Left cardiac atrium (tissue), 4 donors: ENCODE results near the gene C19orf73. TPM values are rescaled to one million over a fixed set of nuclear protein-coding genes. Genes with fewer than 3 reads are reported as not detected.

Source experiments
- ATAC-seq, 2 donors: fragments of 200-7000 bp; cut with Tn5 transposase; one replicate each; pipeline ENCODE4 v1.9.1; 2020; ENCODE audit warnings: mild to moderate bottlenecking in 2 of 2, moderate library complexity in 2 of 2
- DNase-seq: peaks from one replicate; pipeline ENCODE4 v3.0.0-alpha.2; 2020
- intact Hi-C, 2 donors: fragments of 100-400 bp; cut with DNase I; formaldehyde crosslinking; loops; one replicate each; pipeline versions ENCODE4 v1.14.1 to v1.15.1; 2022 to 2023
- total RNA-seq, 2 donors: library from RNA; stranded (reverse); fragmentation: NEBNext Ultra II Directional; extraction: Animal tissue kit (Norgen Biotek cat#: 25700); gene quantifications; one replicate each; pipeline ENCODE4 v1.2.1, GENCODE V29; 2021
- donor health status: DM: no; HTN: yes; CAD: no.
- donor health status: DM: no; HTN: yes; CAD: no; lungs with severe emphysema.
- donor health status: DM: yes; HTN: yes; CAD: no.
- donor health status: Dilated cardiomyopathy.

C19orf73 gene
- total RNA-seq, 2 donors from 2014 or later, result 0.47 to 1.6 TPM

DNA sequence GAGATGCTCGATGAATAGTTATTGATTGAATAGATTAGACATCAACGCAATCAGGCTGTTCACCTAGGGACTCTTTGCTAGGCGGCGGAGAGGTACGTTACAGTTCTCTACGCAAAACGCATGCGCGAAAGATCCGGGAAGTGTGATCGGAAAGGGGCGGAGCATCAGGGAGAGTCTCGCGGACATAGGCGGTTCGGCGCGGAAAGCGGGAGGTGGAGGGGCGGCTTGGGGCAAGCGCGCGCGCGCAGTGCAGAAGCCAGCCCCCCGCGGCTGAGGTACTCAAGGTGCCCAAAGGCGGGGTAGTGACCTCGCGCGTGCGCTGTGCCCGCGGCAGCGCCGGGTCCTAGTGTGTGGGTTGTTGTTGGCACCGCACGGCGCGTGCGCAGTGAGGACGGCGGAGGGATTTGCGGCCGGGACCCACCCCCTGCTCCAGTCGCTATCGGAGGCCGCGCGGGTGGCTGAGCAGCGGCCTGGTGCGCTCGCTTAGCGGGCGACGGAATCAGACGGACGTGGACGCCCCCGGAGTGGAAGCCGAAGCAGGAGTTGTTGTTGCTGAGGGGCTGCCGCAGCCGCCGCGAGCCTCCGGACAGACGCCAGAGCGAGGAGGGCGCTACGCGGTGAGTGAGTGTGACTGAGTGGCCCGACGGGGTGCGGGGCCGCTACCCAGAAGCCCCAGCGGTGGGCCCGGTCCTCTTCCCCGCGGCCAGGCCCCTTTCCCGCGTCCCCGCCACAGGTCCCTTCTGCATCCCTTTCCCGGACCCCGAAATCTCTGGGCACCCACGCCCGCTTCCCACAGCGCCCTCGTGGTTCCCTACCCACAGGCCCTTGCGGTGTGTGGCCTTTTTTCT is 33.7 kb downstream of the C19orf73 start, which contains the start of gene SNRNP70:
Gene SNRNP70, plus strand, starts transcription at position 432 of the 848 bp plus-strand sequence. CDS start 964 bp downstream, outside the sequence.
- DNase-seq, result peak; percentile 99
- peak; percentile 99 for ATAC-seq
- intact Hi-C loops, result no loop called here

DNA sequence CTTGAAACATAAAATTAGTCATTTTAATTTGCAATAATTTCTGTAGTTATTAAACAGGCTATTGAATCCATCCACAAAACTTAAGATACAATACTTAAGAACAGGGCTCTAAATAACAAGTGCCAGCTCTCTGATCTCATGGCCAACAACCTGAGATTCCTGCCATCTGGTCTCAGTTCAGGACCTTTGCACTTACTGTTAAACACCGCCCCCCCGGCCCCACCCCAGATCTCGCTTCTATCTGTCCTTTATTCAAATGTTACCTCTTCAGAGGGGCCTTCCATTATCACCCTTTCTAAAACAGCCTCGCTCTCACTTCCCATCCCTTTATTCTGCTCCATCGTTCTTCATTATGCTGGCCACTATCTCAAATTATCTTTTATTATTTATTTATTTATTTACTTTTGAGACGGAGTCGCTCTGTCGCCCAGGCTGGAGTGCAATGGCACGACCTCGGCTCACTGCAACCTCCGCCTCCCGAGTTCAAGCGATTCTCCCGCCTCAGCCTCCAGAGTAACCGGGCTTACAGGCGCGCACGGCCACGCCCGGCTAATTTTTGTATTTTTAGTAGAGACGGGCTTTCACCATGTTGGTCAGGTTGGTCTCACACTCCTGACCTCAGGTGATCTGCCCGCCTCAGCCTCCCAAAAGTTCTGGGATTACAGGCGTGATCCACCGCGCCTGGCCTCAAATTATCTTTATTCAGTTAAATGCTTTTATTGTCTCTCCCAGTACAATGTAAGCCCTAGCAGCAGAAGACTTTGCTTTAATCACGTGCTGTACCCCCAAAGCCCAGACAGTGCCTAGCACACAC is 34.5 kb downstream of the C19orf73 start:
- DNase-seq (no peak), ATAC-seq (no peak)
- intact Hi-C loops, result no loop called here

DNA sequence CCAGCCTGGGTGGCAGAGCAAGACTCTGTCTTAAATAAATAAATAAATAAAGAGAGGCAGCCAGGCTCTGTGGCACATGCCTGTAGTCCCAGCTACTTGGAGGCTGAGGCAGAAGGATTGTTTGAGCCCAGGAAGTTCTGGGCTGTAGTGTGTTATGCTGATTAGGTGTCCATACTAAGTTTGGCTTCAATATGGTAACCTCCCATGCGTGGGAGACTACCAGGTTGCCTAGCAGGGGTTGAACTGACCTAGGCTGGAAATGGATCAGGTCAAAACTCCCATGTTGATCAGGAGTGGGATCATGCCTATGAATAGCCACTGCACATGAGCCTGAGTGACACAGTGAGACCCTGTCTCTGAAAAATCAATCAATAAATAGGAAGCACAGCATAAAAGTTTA is 37.7 kb downstream of the C19orf73 start:
- intact Hi-C loops, result no loop called here
- DNase-seq (no peak), ATAC-seq (no peak)

DNA sequence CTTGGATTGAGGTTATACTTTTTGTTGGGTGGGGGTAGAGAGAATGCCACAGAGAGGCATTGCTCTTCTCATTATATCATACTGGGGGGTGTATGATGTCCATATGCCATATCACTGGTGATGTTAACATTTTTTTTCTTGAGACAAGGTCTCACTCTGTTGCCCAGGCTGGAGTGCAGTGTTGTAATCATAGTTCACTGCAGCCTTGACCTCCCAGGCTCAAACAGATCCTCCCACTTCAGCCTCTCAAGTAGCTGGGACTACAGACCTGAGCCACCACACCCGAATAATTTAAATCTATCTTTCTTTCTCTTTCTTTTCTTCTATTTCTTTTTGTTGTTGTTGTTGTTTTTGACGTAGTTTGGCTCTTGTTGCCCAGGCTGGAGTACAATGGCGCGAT is 38.6 kb downstream of the C19orf73 start:
- intact Hi-C loops, result no loop called here
- ATAC-seq, result no peak

DNA sequence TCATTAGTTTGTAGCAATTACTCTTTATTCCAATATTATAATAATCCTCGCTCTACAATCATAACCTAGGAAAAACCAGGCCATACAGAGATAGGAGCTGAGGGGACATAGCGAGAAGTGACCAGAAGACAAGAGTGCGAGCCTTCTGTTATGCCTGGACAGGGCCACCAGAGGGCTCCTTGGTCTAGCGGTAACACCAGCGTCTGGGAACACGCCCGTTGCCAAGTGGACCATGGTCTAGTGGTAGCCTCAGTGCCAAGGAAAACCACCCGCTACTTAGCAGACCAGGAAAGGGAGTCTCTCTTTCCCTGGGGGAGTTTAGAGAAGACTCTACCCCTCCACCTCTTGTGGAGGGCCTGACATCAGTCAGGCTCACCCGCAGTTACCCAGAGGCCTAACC is 44.1 kb downstream of the C19orf73 start:
- intact Hi-C loops, result loop anchor here in 1 of 2 donors (5.0 to 10.0 kb wide), 2 partner anchors 80 to 132 kb away; partner anchors contain the start of genes GYS1 and RUVBL2
- peak; percentile 80 for DNase-seq
- peak; percentile 34 to 50 for ATAC-seq

More for the DNA sequence above, 38.6 kb downstream of the C19orf73 start:
- DNase-seq, result no peak

DNA sequence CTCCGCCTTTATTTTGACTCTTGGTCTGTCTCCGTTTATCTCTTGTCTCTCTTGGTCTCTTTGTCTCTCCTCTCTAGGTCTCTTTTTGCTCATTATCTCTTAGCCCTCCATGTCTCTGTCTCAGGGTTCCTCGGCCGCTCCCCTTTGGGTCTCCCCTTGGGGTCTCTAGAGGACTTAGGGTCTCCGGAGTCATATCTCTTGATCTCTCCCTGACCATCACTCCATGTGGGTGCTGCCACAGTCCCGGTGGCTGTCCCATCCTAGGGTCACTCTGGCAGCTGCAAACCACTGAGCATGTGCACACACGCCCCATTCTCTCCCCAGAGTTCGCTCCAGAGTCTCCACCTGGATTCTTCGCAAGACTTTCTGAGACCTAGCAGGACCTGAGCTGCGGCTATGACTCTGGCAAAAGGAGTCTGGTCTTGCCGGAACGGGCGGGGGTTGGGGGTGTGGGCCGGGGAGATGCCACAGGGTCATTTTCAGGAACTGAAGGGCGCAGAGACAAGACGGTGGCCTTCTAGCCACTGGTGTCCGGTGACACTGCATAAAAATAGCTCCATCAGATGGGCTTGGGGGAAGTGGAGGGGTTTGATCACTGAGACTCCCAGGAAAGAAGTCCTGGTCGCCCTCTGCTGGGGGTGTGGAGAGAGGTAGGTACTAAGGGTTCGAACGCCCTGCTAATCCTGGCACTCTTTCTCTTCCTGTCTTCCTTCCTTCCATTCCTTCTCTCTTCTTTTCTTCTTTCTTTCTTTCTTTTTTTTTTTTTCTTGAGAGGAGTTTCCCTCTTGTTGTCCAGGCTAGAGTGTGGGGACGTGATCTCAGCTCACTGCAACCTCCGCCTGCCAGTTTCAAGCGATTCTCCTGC is 45.2 kb downstream of the C19orf73 start:
- DNase-seq, result no peak
- intact Hi-C loops, result loop anchor here in 1 of 2 donors (5.0 to 10.0 kb wide), 2 partner anchors 79 to 134 kb away; partner anchors contain the start of genes GYS1 and RUVBL2
- peak; percentile 33 to 54 for ATAC-seq

DNA sequence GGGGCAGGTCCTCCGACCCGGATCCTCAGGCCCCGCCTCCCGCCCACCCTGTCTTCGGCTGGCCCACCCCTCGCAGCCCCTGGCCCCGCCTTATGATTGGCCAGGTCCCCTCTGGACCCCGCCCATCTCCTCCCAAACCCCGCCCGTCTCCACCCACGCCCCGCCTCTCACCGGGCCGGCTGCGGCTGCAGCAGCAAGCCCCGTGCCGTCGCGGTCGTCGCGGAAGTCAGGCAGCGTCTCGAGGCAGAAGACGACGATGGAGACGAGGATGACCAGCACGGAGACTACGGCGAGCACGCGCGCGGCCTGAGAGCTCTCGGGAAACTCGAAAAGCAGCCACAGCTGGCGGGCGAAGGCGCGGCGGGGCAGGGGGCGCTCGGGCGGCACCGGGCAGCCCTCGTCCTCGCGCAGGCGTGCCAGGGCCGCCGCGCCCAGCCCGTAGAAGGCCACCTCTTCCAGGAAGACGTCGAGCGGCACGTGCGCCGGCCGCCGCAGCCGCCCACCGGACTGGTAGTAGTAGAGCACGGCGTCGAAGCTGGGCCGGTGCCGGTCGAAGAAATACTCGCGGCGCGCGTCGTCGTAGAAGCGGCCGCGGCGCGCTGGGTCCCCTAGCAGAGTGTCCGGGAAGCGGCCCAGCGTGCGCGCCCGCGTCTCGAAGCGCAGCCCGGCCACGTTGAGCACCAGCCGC is 46.9 kb downstream of the C19orf73 start:
- DNase-seq (peak; percentile 29), ATAC-seq (peak in 1 of 2 donors; percentile 11)
- intact Hi-C loops, result loop anchor here in 1 of 2 donors (5.0 to 10.0 kb wide), 2 partner anchors 77 to 135 kb away; partner anchors contain the start of genes GYS1 and RUVBL2

DNA sequence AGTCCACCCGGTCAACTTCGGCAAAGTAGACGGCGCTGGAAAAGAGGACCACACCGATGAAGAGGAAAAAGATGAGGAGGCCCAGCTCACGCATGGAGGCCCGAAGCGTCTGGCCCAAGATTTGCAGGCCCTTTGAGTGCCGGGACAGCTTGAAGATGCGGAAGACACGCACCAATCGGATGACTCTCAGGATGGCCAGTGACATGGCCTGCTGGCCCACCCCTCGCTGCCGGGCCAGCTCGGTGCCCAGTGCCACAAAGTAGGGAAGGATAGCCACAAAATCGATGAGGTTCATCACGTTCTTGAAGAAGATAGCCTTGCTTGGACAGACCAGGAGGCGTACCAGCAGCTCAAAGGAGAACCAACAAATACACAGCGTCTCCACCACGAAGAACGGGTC is 48.5 kb downstream of the C19orf73 start:
- intact Hi-C loops, result loop anchor here in 1 of 2 donors (5.0 to 10.0 kb wide), 2 partner anchors 76 to 137 kb away; partner anchors contain the start of genes GYS1 and RUVBL2
- ATAC-seq, result no peak
- DNase-seq, result no peak

DNA sequence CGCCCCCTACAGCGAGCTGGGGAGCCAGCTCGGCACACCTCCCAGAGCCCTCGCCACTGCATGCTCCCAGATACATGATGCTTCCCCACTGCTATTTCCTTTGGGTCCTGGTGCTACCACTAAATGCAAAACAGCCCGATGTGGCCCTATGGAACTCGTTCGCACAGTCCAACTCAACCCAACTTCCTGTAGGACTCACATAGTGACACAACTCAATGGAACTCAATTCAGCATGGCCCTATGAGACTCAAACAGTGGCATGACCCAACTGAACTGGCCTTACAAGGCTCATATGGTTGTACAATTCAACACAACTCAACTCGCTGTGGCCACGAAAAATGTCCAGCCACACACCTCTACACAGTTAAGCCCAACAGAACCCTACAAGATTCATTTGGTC is 49.9 kb downstream of the C19orf73 start:
- intact Hi-C loops, result no loop called here
- no peak for ATAC-seq
- DNase-seq, result no peak

Other genes with a start within 250 kb of the C19orf73 start
- 10 to 100 TPM; 67.2 to 78.6 TPM for gene PPP1R15A, start 246.7 kb downstream of the C19orf73 start, total RNA-seq
- under 1 TPM in 1 of 2 donors, not detected in 1; 0.50 TPM for gene TULP2, start 220.4 kb downstream of the C19orf73 start, total RNA-seq
- 100 to 1,000 TPM; 279 to 342 TPM for gene NUCB1, start 218.8 kb downstream of the C19orf73 start, total RNA-seq
- gene DHDH, start 185.4 kb downstream of the C19orf73 start, total RNA-seq, result not detected
- 10 to 100 TPM; 28.8 to 36.1 TPM for gene BAX, start 164.3 kb downstream of the C19orf73 start, total RNA-seq
- gene FTL, start 153.8 kb downstream of the C19orf73 start, total RNA-seq, result 1,000 to 10,000 TPM; 1,813 to 2,086 TPM
- 10 to 100 TPM; 66.4 to 95.7 TPM for gene GYS1, start 125.8 kb downstream of the C19orf73 start, total RNA-seq
- 10 to 100 TPM; 39.3 to 50.0 TPM for gene RUVBL2, start 125.3 kb downstream of the C19orf73 start, total RNA-seq
- under 1 TPM in 1 of 2 donors, not detected in 1; 0.55 TPM for gene LHB, start 102.1 kb downstream of the C19orf73 start, total RNA-seq
- not detected for gene CGB3, start 94.8 kb downstream of the C19orf73 start, total RNA-seq
- not detected for gene CGB2, start 87.3 kb downstream of the C19orf73 start, total RNA-seq
- not detected for gene CGB1, start 82.2 kb downstream of the C19orf73 start, total RNA-seq
- gene CGB5, start 75.3 kb downstream of the C19orf73 start, total RNA-seq, result not detected
- gene CGB8, start 70.0 kb downstream of the C19orf73 start, total RNA-seq, result not detected
- gene CGB7, start 61.4 kb downstream of the C19orf73 start, total RNA-seq, result under 1 TPM in 1 of 2 donors, not detected in 1; 0.29 TPM
- 1 to 10 TPM in 1 of 2 donors, under 1 TPM in 1; 0.81 to 1.2 TPM for gene NTF4, start 54.3 kb downstream of the C19orf73 start, total RNA-seq
- 1 to 10 TPM; 2.4 to 3.0 TPM for gene KCNA7, start 46.4 kb downstream of the C19orf73 start, total RNA-seq
- 100 to 1,000 TPM in 1 of 2 donors, 10 to 100 TPM in 1; 98.3 to 134 TPM for gene SNRNP70, start 33.7 kb downstream of the C19orf73 start, total RNA-seq
- gene LIN7B, start 4.8 kb downstream of the C19orf73 start, total RNA-seq, result 10 to 100 TPM; 11.4 to 14.9 TPM
- 10 to 100 TPM in 1 of 2 donors, 1 to 10 TPM in 1; 6.7 to 11.5 TPM for gene PPFIA3, start 401 bp upstream of the C19orf73 start, total RNA-seq
- 100 to 1,000 TPM; 480 to 499 TPM for gene HRC, start 36.3 kb upstream of the C19orf73 start, total RNA-seq
- gene TRPM4, start 38.6 kb upstream of the C19orf73 start, total RNA-seq, result 10 to 100 TPM; 24.4 to 30.6 TPM
- 1 to 10 TPM; 1.1 to 2.0 TPM for gene SLC6A16, start 206.0 kb upstream of the C19orf73 start, total RNA-seq
- 10 to 100 TPM in 1 of 2 donors, 1 to 10 TPM in 1; 7.1 to 10.6 TPM for gene CD37, start 216.3 kb upstream of the C19orf73 start, total RNA-seq
- 10 to 100 TPM; 43.8 to 45.0 TPM for gene TEAD2, start 243.3 kb upstream of the C19orf73 start, total RNA-seq
- gene DKKL1, start 244.7 kb upstream of the C19orf73 start, total RNA-seq, result not detected